ENCODE results near the gene DGKE. TPM values are rescaled to one million over a fixed set of nuclear protein-coding genes. Genes with fewer than 3 reads are reported as not detected.

DGKE gene
- total RNA-seq, 1 donor, result 7.8 TPM

DNA sequence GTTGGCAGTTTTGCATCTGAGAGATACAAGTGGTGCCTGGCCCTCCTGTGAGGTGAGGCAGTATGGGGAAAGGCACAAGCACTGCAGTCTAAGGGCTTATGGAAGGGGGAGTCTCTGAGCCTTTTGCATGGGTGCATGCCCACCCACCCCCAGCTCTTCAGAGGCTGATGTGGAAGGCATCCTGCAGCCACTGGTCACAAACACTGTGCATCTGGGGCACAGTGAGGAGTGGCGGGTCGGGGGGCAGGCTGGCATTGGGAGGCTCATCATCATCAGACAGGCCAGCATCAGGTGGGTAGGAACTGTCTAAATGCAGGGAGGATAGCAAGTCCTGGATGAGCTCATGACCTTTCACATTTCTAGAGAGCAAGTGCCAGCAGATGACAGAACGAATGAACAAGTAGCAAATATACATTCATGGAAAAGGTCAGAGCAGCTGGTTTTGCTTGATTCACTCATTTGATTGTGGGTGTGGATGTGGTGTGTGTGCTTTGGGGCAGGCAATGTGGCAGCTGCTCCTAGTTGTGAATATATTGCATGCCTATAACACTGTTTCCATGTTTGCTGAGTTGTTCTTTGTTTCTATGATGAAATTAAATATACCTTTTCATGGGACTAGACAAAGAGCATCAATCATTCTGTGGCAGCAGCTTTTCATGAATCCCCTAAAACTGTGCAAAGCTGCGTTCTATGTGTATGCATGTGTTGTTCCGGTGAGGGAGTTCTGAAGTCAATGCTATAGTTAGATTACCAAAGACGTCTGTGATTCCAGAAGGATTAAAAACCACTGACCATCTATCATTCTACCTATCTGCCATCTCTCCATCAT, 50.7 kb downstream of the DGKE start:
- no peak for DNase-seq (ENCODE audit: low read depth)
- TF ChIP-seq, protein P1, sequence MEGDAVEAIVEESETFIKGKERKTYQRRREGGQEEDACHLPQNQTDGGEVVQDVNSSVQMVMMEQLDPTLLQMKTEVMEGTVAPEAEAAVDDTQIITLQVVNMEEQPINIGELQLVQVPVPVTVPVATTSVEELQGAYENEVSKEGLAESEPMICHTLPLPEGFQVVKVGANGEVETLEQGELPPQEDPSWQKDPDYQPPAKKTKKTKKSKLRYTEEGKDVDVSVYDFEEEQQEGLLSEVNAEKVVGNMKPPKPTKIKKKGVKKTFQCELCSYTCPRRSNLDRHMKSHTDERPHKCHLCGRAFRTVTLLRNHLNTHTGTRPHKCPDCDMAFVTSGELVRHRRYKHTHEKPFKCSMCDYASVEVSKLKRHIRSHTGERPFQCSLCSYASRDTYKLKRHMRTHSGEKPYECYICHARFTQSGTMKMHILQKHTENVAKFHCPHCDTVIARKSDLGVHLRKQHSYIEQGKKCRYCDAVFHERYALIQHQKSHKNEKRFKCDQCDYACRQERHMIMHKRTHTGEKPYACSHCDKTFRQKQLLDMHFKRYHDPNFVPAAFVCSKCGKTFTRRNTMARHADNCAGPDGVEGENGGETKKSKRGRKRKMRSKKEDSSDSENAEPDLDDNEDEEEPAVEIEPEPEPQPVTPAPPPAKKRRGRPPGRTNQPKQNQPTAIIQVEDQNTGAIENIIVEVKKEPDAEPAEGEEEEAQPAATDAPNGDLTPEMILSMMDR (IDR thresholded peaks at IDR 0.05; ENCODE audit: insufficient read depth, low read length), result no peak

DNA sequence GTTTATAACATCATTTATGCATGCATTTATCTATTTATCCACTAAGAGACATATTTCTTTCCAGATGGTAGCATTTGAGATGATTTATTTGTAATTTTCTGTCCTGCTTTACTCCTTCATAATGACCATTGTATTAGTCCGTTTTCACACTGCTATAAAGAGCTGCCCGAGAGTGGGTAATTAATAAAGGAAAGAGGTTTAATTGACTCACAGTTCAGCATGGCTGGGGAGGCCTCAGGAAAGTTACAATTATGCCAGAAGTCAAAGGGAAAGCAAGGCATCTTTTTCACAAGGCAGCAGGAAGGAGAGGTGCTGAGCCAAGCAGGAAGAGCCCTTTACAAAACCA, 51.3 kb downstream of the DGKE start:
- TF ChIP-seq, protein P1 (IDR thresholded peaks at IDR 0.05; ENCODE audit: insufficient read depth, low read length), result no peak
- no peak for DNase-seq (ENCODE audit: low read depth)
- no peak overlapping the region for H3K4me3 ChIP-seq (ENCODE audit: low read depth, low read length)

More for the DNA sequence above, 50.7 kb downstream of the DGKE start:
- no peak overlapping the region for H3K4me3 ChIP-seq (ENCODE audit: low read depth, low read length)

DNA sequence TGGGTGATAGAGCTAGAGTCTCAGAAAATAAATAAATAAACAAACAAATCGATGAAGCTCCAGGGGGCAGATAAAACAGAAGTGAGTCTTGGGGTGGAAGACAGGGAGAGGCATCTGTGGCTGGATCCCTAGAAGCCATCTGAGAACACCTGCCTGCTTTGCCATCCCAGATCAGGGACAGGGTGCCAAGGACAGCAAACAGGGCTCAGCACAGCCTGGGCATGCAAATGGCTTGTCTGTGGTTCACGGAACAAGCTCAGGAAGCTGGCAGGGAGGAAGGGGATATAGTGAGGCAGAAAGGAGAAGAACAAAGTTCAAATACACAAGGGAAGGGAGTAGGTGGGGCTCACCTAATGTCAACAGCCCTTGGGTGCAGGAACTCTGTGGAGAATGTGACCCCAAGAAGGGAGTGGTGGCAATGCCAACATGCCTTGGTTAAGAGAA, 52.4 kb downstream of the DGKE start:
- TF ChIP-seq, protein P1 (IDR thresholded peaks at IDR 0.05; ENCODE audit: insufficient read depth, low read length), result no peak
- no peak for DNase-seq (ENCODE audit: low read depth)
- no peak overlapping the region for H3K4me3 ChIP-seq (ENCODE audit: low read depth, low read length)

DNA sequence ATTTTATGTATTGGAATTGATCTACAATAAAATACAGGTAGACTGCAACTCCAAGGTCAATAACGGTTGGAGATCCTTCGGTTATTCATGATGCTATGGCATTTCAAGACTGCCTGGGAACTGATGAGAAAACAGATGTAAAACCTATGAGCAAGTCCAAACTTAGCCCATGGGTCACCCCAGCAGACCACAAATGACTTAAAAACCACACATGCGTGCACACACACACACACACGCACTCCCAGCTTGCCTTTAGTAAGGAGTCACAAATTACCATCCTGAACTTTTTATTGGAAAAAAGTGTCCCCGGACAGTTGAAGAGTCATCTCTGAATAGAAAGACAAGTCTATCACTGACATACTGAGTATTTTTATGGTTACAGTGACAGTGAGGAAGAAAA, 53.2 kb downstream of the DGKE start:
- TF ChIP-seq, protein P1 (IDR thresholded peaks at IDR 0.05; ENCODE audit: insufficient read depth, low read length), result no peak
- no peak for DNase-seq (ENCODE audit: low read depth)

DNA sequence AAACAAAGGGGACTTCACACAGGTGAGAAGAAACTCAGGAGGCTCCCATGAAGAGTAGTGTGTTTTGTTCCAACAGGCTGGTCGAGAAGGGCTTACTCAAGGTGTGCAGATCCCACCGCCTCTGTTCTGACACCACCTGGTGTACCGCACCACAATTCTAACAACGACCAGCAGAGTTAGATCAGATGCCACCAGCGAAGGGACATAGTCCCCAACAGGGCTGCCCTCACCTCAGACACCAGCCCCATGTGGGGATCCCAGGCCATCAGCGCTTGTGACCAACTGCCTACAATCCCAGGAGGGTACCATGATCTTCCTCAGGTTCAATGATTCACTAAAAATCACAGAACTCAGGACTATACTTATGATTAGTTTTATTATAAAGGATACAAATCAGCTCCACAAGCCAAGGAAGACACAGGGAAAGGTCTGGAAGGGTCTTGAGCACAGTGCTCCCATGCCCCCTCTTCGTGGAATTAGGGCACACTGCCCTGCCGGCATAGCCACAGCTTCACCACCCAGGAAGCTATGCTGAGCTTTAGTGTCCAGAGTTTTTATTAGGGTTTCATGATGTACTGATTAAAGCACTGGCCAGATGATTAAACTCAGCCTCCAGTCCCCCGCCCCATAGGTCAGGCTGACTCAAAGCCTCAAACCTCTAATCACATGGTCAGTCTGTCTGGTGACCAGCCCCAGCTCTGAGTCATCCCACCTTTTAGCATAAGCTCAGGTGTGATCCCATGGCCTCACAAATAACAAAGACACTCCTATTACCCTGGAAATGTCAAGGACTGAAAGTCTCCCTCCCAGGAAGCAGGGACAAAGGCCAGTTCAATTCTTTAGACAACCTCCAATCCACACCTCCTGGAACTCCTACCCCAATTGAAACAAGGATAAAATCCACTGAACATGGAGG, 53.9 kb downstream of the DGKE start:
- no peak for DNase-seq (ENCODE audit: low read depth)
- TF ChIP-seq, protein P1 (IDR thresholded peaks at IDR 0.05; ENCODE audit: insufficient read depth, low read length), result no peak
- no peak overlapping the region for H3K4me3 ChIP-seq (ENCODE audit: low read depth, low read length)

More for the DNA sequence above, 53.2 kb downstream of the DGKE start:
- no peak overlapping the region for H3K4me3 ChIP-seq (ENCODE audit: low read depth, low read length)

DNA sequence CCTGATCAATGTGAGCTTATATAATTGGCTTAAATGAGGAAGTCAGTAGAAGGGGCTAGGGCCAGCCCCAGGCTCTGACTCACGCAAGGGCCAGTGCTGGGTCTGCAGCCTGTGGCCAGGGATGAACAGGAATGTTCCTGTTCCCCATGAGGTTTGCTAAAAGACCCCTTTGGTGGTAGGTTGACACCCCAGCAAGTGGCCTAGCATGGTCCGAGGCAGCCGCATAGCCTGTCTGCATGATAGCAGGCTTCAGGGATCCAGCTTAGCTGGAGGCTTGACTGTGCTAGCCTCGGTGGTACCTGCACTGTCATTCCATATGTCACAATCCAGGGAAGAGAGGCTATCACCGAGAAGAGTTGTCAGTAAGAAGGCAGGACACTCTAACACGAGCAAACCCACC, 56.4 kb downstream of the DGKE start:
- DNase-seq (ENCODE audit: low read depth), result no peak
- H3K4me3 ChIP-seq (ENCODE audit: low read depth, low read length), result no peak overlapping the region
- TF ChIP-seq, protein P1 (IDR thresholded peaks at IDR 0.05; ENCODE audit: insufficient read depth, low read length), result no peak

Measured in fibroblast of the aortic adventitia (primary cell).